ENCODE measurements around the gene TWSG1. TPM values are rescaled to one million over a fixed set of nuclear protein-coding genes. Genes with fewer than 3 reads are reported as not detected.
"Not testable (repeated sequence)": the region's sequence is repeated elsewhere in the genome, so short reads cannot be mapped to it uniquely, and the experiment has no call there.

TWSG1 gene
- total RNA-seq, 2 experiments from 2014 or later = 6.1 to 6.5 TPM

- Mint-ChIP-seq H3K4me1 (no peaks in the 10 kb centered on the region), H3K4me3 (no peak overlapping the region), H3K36me3 (ENCODE audit: low read depth) (no peaks in the 10 kb centered on the region), H3K27ac (no peak overlapping the region), H3K9me3 (no peaks in the 10 kb centered on the region), H3K27me3 (no peaks in the 10 kb centered on the region)
- DNase-seq = no peak
- ChIA-PET POLR2A (no interaction called here), CTCF (interaction anchor here (0.7 to 1.3 kb wide), 2 partner anchors 20 to 31 kb away, joined by 3 read pairs; no protein-coding TSS in a partner anchor)
Observed at GRCh38 chr18:9380101-9380500, 45.5 kb downstream of the TWSG1 start.

GRCh38 chr18:9380621-9381395, 46.2 kb downstream of the TWSG1 start:
- Mint-ChIP-seq H3K4me1 (no peaks in the 10 kb centered on the region), H3K4me3 (no peak overlapping the region), H3K27ac (no peak overlapping the region), H3K9me3 (no peaks in the 10 kb centered on the region), H3K36me3 (ENCODE audit: low read depth) (no peaks in the 10 kb centered on the region), H3K27me3 (no peaks in the 10 kb centered on the region)
- ChIA-PET POLR2A (no interaction called here), CTCF (interaction anchor here (0.7 to 1.3 kb wide), 2 partner anchors 20 to 31 kb away, joined by 3 read pairs; no protein-coding TSS in a partner anchor)
- DNase-seq = no peak

GRCh38 chr18:9386879-9387278, 52.3 kb downstream of the TWSG1 start:
- Mint-ChIP-seq H3K9me3 (peaks cover 10% of the 10 kb centered on the region), H3K4me3 (no peak overlapping the region), H3K27me3 (no peaks in the 10 kb centered on the region), H3K27ac (no peak overlapping the region), H3K4me1 (no peaks in the 10 kb centered on the region), H3K36me3 (ENCODE audit: low read depth) (peaks cover 9% of the 10 kb centered on the region)
- ChIA-PET CTCF (no interaction called here), POLR2A (no interaction called here)
- DNase-seq = no peak

GRCh38 chr18:9387891-9388290, 53.3 kb downstream of the TWSG1 start:
- ChIA-PET CTCF (no interaction called here), POLR2A (no interaction called here)
- H3K27ac Mint-ChIP-seq = no peak overlapping the region
- no peaks in the 10 kb centered on the region for H3K27me3 Mint-ChIP-seq
- peaks cover 11% of the 10 kb centered on the region for H3K36me3 Mint-ChIP-seq (ENCODE audit: low read depth)
- H3K9me3 Mint-ChIP-seq = peaks cover 11% of the 10 kb centered on the region
- H3K4me1 Mint-ChIP-seq = no peaks in the 10 kb centered on the region
- H3K4me3 Mint-ChIP-seq = no peak overlapping the region
- no peak for DNase-seq

GRCh38 chr18:9389706-9390105, 55.1 kb downstream of the TWSG1 start:
- H3K27me3 Mint-ChIP-seq = no peaks in the 10 kb centered on the region
- H3K36me3 Mint-ChIP-seq (ENCODE audit: low read depth) = peaks cover 11% of the 10 kb centered on the region
- POLR2A ChIA-PET = interaction anchor here (0.6 kb wide), 1 partner anchor 27 kb away, joined by 5 read pairs; no protein-coding TSS in a partner anchor
- no peak overlapping the region for H3K4me3 Mint-ChIP-seq
- no peak overlapping the region for H3K27ac Mint-ChIP-seq
- DNase-seq = no peak
- H3K4me1 Mint-ChIP-seq = no peaks in the 10 kb centered on the region
- CTCF ChIA-PET = no interaction called here
- H3K9me3 Mint-ChIP-seq = peaks cover 11% of the 10 kb centered on the region

GRCh38 chr18:9392726-9393125, 58.2 kb downstream of the TWSG1 start:
- POLR2A ChIA-PET = interaction anchor here (0.6 kb wide), 1 partner anchor 1894 kb away, joined by 3 read pairs; no protein-coding TSS in a partner anchor
- H3K27me3 Mint-ChIP-seq = no peaks in the 10 kb centered on the region
- H3K9me3 Mint-ChIP-seq = peaks cover 11% of the 10 kb centered on the region
- DNase-seq = no peak
- CTCF ChIA-PET = interaction anchor here (0.8 kb wide), 1 partner anchor 15 kb away, joined by 3 read pairs; no protein-coding TSS in a partner anchor
- H3K4me3 Mint-ChIP-seq = no peak overlapping the region
- peaks cover 12% of the 10 kb centered on the region for H3K36me3 Mint-ChIP-seq (ENCODE audit: low read depth)
- no peak overlapping the region for H3K27ac Mint-ChIP-seq
- no peaks in the 10 kb centered on the region for H3K4me1 Mint-ChIP-seq

GRCh38 chr18:9394046-9394445, 59.5 kb downstream of the TWSG1 start:
- Mint-ChIP-seq H3K36me3 (ENCODE audit: low read depth) (peaks cover 12% of the 10 kb centered on the region), H3K4me3 (no peak overlapping the region), H3K4me1 (no peaks in the 10 kb centered on the region), H3K27me3 (no peaks in the 10 kb centered on the region), H3K9me3 (peaks cover 11% of the 10 kb centered on the region), H3K27ac (no peak overlapping the region)
- POLR2A ChIA-PET = no interaction called here
- DNase-seq = no peak
- CTCF ChIA-PET = no interaction called here

- H3K27me3 Mint-ChIP-seq = no peaks in the 10 kb centered on the region
- POLR2A ChIA-PET = no interaction called here
- DNase-seq = no peak
- CTCF ChIA-PET = interaction anchor here (0.6 to 1.2 kb wide), 2 partner anchors 20 to 66 kb away, joined by 3 read pairs; no protein-coding TSS in a partner anchor
- no peak overlapping the region for H3K4me3 Mint-ChIP-seq
- peaks cover 7% of the 10 kb centered on the region for H3K9me3 Mint-ChIP-seq
- peaks cover 12% of the 10 kb centered on the region for H3K4me1 Mint-ChIP-seq
- peaks cover 8% of the 10 kb centered on the region for H3K36me3 Mint-ChIP-seq (ENCODE audit: low read depth)
- no peak overlapping the region for H3K27ac Mint-ChIP-seq
Observed at GRCh38 chr18:9400197-9400596, 65.6 kb downstream of the TWSG1 start.

- ChIA-PET POLR2A (no interaction called here), CTCF (interaction anchor here (1.2 kb wide), 1 partner anchor 21 kb away, joined by 3 read pairs; no protein-coding TSS in a partner anchor)
- H3K27ac Mint-ChIP-seq = no peak overlapping the region
- H3K4me1 Mint-ChIP-seq = peaks cover 12% of the 10 kb centered on the region
- no peak for DNase-seq
- H3K27me3 Mint-ChIP-seq = no peaks in the 10 kb centered on the region
- H3K36me3 Mint-ChIP-seq (ENCODE audit: low read depth) = peaks cover 8% of the 10 kb centered on the region
- H3K4me3 Mint-ChIP-seq = no peak overlapping the region
- H3K9me3 Mint-ChIP-seq = peaks cover 7% of the 10 kb centered on the region
Observed at GRCh38 chr18:9401176-9401575, 66.6 kb downstream of the TWSG1 start.

- H3K9me3 Mint-ChIP-seq; H3K4me3 Mint-ChIP-seq; POLR2A ChIA-PET; DNase-seq; H3K27ac Mint-ChIP-seq; H3K36me3 Mint-ChIP-seq (ENCODE audit: low read depth); H3K27me3 Mint-ChIP-seq: not testable (repeated sequence)
- peaks cover 12% of the 10 kb centered on the region for H3K4me1 Mint-ChIP-seq
- CTCF ChIA-PET = interaction anchor here (1.6 kb wide), 1 partner anchor 61 kb away, joined by 5 read pairs; no protein-coding TSS in a partner anchor
Observed at GRCh38 chr18:9402358-9403007, 67.9 kb downstream of the TWSG1 start.

GRCh38 chr18:9403795-9404564, 69.4 kb downstream of the TWSG1 start:
- ChIA-PET POLR2A (no interaction called here), CTCF (interaction anchor here (0.7 to 1.6 kb wide), 2 partner anchors 48 to 60 kb away, joined by 3 to 5 read pairs; no protein-coding TSS in a partner anchor)
- Mint-ChIP-seq H3K4me1 (peaks cover 12% of the 10 kb centered on the region), H3K27ac (peak overlapping the region; percentile 79), H3K9me3 (peaks cover 7% of the 10 kb centered on the region), H3K27me3 (no peaks in the 10 kb centered on the region), H3K4me3 (peak overlapping the region; percentile 62), H3K36me3 (ENCODE audit: low read depth) (peaks cover 6% of the 10 kb centered on the region)
- DNase-seq = no peak

GRCh38 chr18:9404565-9405060, 70.0 kb downstream of the TWSG1 start:
- Mint-ChIP-seq H3K36me3 (ENCODE audit: low read depth) (peaks cover 6% of the 10 kb centered on the region), H3K27ac (peak overlapping the region; percentile 79), H3K4me3 (peak overlapping the region; percentile 62), H3K4me1 (peaks cover 12% of the 10 kb centered on the region), H3K9me3 (peaks cover 7% of the 10 kb centered on the region), H3K27me3 (no peaks in the 10 kb centered on the region)
- CTCF ChIA-PET = no interaction called here
- POLR2A ChIA-PET = no interaction called here
- DNase-seq = peak; percentile 32

Measured in activated CD4-positive, alpha-beta T cell treated with anti-CD3 and anti-CD28 coated beads, Interleukin-2, amount 10 ng/mL, durations not matched to agents 7 days and 5 days (primary cell).